ENCODE results near the gene VPS37C.

The VPS37C gene

GRCh38 chr11:61092280-61092766, 68.9 kb downstream of the VPS37C start:
- no peak for DNase-seq

DNA sequence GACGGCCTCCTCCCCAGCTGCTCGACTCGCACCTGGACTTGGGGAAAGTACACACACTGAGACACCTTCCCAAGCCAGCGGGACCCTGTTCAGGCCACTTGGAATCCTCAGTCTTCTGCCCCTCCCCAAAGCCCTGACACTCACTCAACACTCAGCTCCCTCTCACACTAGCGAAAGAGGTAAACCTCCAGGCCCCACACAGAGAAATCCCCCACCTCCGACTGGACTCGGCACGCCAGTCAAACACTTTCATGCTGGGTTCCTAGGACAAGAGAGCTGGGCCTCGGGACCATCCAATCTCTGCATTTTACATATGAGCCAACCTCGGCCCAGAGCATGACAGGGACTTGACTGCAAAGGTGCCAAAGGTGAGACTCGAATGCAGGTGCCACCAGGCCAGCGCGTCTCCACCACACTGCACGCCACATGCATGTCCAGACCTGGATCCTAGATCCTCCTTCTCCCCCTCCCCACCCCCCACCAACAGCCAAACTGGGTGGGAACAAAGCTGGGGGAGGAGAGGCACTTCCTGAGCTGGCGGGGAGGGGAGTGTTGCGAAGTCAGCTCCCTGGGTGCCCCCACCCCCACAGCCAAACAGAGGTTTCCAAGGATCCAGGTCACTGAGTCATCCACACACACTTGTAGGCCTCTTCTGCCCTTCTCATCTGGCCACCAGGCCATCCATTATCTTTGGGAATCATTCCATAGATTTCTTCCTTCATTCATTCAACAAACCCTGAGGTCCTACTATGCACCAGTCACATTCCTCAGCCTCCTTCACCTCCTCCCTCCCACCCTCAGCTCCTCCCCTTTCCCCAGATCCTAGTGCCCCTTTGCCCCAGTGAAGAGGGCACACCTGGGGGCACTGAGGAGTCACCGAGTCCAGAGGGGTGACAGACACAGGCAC, 69.6 kb downstream of the VPS37C start:
- DNase-seq: no peak

DNA sequence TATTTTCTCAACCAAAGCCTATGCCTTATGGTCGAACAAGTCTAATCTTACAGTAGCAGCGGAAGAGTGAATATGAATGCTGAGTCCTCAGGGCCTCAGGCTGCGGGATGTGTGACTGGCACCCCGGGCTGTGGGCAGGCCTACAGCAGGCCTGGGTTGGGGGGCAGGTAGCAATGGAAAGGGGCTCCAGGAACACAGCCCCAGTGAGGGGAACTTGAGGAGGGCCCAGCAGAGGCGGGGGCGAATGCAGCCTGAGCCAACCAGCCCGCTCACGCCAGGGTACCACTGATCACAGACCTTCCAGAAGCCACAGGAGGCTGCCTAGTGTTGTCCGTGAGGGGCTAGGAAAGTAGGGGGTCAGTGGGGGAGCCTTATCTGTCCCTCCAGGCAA, 70.2 kb downstream of the VPS37C start:
- no peak for DNase-seq

DNA sequence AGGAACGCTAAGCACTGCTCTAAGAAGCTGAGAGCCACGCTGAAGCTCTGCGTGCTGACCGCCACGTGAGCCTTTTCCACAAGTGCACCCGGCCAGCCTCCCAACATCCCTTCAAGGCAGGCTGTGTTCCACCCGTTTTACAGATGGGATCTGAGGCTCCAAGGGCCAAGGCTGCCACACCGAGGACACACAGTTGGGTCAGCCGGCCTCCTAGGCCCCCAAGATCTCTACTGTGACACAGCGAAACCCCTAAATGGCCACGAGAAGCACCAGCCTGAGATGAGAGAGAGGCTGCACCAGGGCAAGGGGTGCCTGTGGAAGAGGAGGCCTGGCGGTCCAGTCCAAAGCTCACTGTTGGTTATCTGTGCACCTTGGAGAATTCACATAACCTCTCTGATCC, 70.7 kb downstream of the VPS37C start:
- DNase-seq: no peak

DNA sequence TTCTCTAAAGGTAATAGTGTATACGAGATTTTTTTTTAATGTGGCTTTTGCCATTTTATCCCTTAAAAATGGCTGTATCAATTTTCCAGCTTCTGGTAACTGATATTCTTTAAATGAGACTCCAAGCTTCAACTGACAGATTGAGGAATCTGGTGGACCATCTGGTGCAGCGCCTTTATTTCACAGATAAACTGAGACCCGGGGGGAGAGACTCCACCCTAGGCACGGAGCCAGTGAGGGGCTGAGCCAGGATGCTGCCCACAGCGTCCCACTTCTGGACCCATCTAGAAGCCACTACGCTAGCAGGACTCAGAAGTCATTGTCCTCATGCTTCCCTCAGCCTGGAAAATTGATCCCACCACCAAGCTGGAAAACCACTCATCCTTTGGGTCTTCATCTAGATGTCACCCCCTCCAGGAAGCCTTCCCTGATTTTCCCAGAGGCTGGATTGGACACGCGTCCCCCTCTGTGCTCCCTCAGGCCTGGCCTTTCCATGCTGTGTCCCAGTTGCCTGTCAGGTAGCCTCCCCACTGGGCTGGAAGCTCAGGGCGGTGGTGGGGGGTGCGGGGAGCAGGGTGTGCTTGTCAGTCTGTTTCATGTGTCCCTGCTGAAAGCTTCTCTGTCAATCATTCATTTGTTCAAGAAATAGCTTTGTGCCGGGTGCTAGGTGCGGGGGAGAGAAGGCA, 71.3 kb downstream of the VPS37C start:
- DNase-seq: no peak

- DNase-seq: no peak
Measured at GRCh38 chr11:61087426-61088119, 73.7 kb downstream of the VPS37C start.

DNA sequence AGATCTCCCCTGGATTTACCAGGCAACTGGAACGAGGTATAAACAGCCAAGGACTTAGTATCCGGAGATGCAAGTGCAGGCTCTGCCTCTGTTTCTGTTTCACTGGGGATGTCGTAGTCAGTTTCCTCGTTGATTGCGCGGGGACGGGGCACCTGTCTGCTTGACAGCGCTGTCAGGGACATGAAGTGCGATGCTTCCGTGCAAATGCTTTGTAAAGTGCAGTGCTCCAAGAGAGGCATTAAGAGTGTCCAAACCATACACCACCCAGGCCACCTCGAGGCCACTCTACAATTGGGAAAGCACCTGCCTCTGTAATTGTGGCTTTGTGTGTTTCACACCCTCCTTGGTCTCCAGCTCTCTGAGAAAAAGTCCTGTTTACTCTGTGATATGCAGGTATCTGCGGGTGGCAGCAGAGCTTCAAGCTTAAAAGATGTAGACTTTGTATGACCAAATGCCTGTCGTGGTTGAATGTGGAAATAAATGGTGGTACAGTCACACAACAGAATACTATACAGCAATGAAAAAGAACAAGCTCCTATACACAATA, 77.6 kb downstream of the VPS37C start:
- DNase-seq: no peak

DNA sequence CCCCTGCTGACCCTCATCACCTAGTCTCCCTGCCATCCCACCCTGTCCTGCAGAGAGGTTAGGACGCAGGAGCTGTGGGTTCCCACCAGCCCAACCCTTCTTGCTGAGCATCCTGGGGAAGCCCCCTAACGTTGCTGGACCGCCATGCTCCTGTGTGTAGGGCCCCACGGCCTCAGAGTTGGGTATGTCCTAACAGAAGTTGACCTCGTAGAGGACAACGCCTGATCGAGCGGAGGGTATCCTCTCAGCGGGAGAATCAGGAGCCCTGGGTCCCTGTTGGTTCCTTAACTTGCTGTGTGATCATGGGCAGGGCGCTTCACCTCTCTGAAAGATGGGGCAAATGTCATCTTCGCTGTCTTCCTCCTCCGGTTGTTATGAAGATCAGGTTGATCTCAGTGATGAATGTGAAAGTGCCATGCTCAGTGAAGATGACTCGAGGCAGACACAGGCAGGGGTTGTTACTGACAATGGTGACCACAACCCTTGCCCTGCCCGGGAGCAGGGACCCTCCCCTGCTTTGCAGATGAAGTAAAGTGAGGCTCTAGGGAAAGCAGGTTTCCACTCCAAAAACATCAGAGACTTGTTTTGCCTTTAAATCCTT, 78.2 kb downstream of the VPS37C start:
- no peak for DNase-seq

DNA sequence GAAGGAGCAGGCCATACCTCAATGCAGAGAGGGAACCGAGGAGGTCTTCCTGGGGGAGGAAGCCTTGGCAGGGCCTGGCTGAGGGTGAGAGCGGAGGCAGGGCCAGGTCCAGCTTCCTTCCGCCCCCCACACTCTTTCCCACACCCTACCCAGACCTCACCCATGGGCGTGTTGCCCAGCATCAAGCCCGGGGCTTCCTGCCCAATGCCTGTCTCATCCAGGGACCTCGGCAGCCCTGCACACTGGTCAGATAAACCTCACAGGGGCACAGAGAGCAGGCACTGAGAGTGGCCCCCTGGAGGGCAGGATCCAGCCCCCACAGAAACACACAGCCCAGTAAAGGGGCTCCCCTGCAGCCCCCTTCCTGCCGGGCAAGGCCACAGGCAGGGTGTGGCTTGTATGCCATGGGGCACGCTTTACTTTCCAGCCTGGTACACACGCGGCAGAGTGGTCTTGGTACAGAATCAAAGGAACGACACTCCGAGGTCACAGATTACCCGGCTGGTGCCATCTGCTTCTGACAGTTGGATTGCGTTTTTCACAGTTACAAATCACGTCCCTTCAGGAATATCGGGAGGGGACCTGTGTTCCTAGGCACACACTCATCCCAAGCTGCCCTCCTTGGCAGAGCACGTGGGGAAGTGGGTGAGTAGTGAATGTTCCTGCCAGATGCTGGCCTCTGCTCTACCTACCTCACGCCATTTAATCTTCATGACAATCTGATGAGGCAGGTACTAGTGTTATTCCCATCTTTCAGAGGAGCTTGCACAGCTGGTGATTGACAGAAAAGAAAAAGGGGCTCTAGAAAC, 79.0 kb downstream of the VPS37C start:
- DNase-seq: no peak

GRCh38 chr11:61080986-61081590, 80.1 kb downstream of the VPS37C start:
- DNase-seq: no peak

DNA sequence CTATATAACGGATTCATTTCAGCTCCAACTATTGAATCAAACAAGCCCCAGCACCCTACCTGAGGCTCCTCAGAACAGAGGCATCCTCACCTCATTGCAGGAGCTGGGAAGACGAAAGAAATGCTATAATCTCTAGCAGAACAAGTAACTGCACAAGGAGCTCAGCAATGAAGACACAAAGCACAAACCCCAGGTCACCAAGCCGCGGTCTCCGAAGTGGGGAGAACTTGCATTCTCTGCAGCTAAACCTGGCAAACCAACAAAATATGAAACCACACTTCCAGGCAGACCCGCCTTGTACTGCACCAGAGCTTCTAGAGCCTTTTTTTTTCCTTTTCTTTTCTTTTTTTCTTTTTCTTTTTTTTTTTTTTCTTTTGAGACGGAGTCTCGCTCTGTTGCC, 80.7 kb downstream of the VPS37C start:
- DNase-seq: no peak
